H9 (cell line): ENCODE measurements around the gene PNLIP. TPM values are rescaled to one million over a fixed set of nuclear protein-coding genes. Genes with fewer than 3 reads are reported as not detected.

Source experiments
- DNase-seq: peaks from one replicate; pipeline ENCODE4 v3.0.0-alpha.2; 2017
- H2AFZ ChIP-seq: one replicate; pipeline ENCODE4 v1.6.1; 2013; ENCODE audit warnings: mild to moderate bottlenecking, low read length, control low read depth, moderate library complexity
- H2AK5ac ChIP-seq: 2 replicates; pipeline ENCODE4 v1.6.1; 2013; ENCODE audit warnings: low read length, control low read depth, mixed read lengths; ENCODE audit not compliant: insufficient read length
- H2BK120ac ChIP-seq: one replicate; pipeline ENCODE4 v1.6.1; 2013; ENCODE audit warnings: low read depth, mild to moderate bottlenecking, low read length, control low read depth, inconsistent platforms; ENCODE audit not compliant: poor library complexity, severe bottlenecking
- H2BK12ac ChIP-seq: 2 replicates; pipeline ENCODE4 v1.6.1; 2013; ENCODE audit warnings: low read length, control low read depth, mixed read lengths, low read depth; ENCODE audit not compliant: insufficient read length
- H2BK15ac ChIP-seq: 2 replicates; pipeline ENCODE4 v1.6.1; 2013; ENCODE audit warnings: low read depth, low read length, control low read depth
- H2BK20ac ChIP-seq: one replicate; pipeline ENCODE4 v1.6.1; 2013; ENCODE audit warnings: low read depth, mild to moderate bottlenecking, low read length, control low read depth, inconsistent platforms; ENCODE audit not compliant: poor library complexity, severe bottlenecking
- H2BK5ac ChIP-seq: 2 replicates; pipeline ENCODE4 v1.6.1; 2013; ENCODE audit warnings: low read length, control low read depth, mixed read lengths; ENCODE audit not compliant: insufficient read length
- H3K14ac ChIP-seq: 2 replicates; pipeline ENCODE4 v1.6.1; 2013; ENCODE audit warnings: low read length, control low read depth; ENCODE audit not compliant: insufficient read depth
- H3K18ac ChIP-seq: 2 replicates; pipeline ENCODE4 v1.6.1; 2013; ENCODE audit warnings: low read depth, mild to moderate bottlenecking, mixed read lengths, low read length, control low read depth; ENCODE audit not compliant: insufficient read length
- H3K23ac ChIP-seq: 2 replicates; pipeline ENCODE4 v1.6.1; 2013; ENCODE audit warnings: low read length, control low read depth, mixed read lengths, low read depth; ENCODE audit not compliant: insufficient read length
- H3K23me2 ChIP-seq: 2 replicates; pipeline ENCODE4 v1.6.1; 2013; ENCODE audit warnings: low read depth, mild to moderate bottlenecking, mixed read lengths, low read length, control low read depth; ENCODE audit not compliant: insufficient read length, poor library complexity, severe bottlenecking
- H3K27ac ChIP-seq: 2 replicates; pipeline ENCODE4 v1.5.1; 2013; ENCODE audit warnings: low read length, control low read depth, mixed read lengths, low read depth; ENCODE audit not compliant: insufficient read length
- H3K27me3 ChIP-seq: 2 replicates; pipeline ENCODE4 v1.6.1; 2013; ENCODE audit warnings: low read length, control low read depth, inconsistent platforms; ENCODE audit not compliant: insufficient read depth
- H3K4ac ChIP-seq: 2 replicates; pipeline ENCODE4 v1.6.1; 2013; ENCODE audit warnings: low read depth, mild to moderate bottlenecking, control low read depth, inconsistent platforms, low read length, moderate library complexity
- H3K4me1 ChIP-seq: 2 replicates; pipeline ENCODE4 v1.6.1; 2013; ENCODE audit warnings: low read length, control low read depth, inconsistent platforms; ENCODE audit not compliant: insufficient read depth
- H3K4me2 ChIP-seq: 2 replicates; pipeline ENCODE4 v1.6.1; 2013; ENCODE audit warnings: low read length, control low read depth, mixed read lengths; ENCODE audit not compliant: insufficient read length, insufficient read depth
- H3K56ac ChIP-seq: 2 replicates; pipeline ENCODE4 v1.6.1; 2013; ENCODE audit warnings: low read depth, mild to moderate bottlenecking, mixed read lengths, low read length, control low read depth; ENCODE audit not compliant: insufficient read length
- H3K79me1 ChIP-seq: 2 replicates; pipeline ENCODE4 v1.6.1; 2013; ENCODE audit warnings: low read depth, mild to moderate bottlenecking, moderate library complexity, low read length, control low read depth, inconsistent platforms; ENCODE audit not compliant: insufficient read depth, poor library complexity, severe bottlenecking
- H3K79me2 ChIP-seq: 2 replicates; pipeline ENCODE4 v1.6.1; 2013; ENCODE audit warnings: low read length, control low read depth, inconsistent platforms; ENCODE audit not compliant: insufficient read depth
- H3K9ac ChIP-seq: 2 replicates; pipeline ENCODE4 v1.6.1; 2013; ENCODE audit warnings: low read length, control low read depth, mixed read lengths; ENCODE audit not compliant: insufficient read length; ENCODE audit errors: extremely low read depth
- H3K9me3 ChIP-seq: one replicate; pipeline ENCODE4 v1.6.1; 2013; ENCODE audit warnings: low read depth, low read length, inconsistent platforms; ENCODE audit not compliant: control insufficient read depth
- H3T11ph ChIP-seq: one replicate; pipeline ENCODE4 v1.6.1; 2013; ENCODE audit warnings: mild to moderate bottlenecking, low read length, control low read depth, inconsistent platforms
- H4K20me1 ChIP-seq: one replicate; pipeline ENCODE4 v1.6.1; 2013; ENCODE audit not compliant: control insufficient read depth, insufficient read length, insufficient read depth
- H4K5ac ChIP-seq: 2 replicates; pipeline ENCODE4 v1.6.1; 2013; ENCODE audit warnings: low read depth, mild to moderate bottlenecking, mixed read lengths, low read length, control low read depth; ENCODE audit not compliant: insufficient read length
- H4K8ac ChIP-seq: replicated peaks from 2 replicates; pipeline ENCODE4 v1.6.1; 2013; ENCODE audit warnings: low read length, control low read depth, mixed read lengths, low read depth; ENCODE audit not compliant: insufficient read length
- H4K91ac ChIP-seq: 2 replicates; pipeline ENCODE4 v1.6.1; 2013; ENCODE audit warnings: low read depth, mild to moderate bottlenecking, moderate library complexity, mixed read lengths, low read length, control low read depth; ENCODE audit not compliant: insufficient read length
- H3K27ac Mint-ChIP-seq, 3 experiments: 2 replicates in 2 of 3; 3 replicates in 1 of 3; pipeline ENCODE4 v1.8.0; 2020 to 2021; ENCODE audit warnings: mixed read lengths in 3 of 3, mild to moderate bottlenecking in 1 of 3, moderate library complexity in 1 of 3
- H3K27me3 Mint-ChIP-seq: 2 replicates; pipeline ENCODE4 v1.8.0; 2021; ENCODE audit warnings: low read depth, mild to moderate bottlenecking, moderate library complexity, mixed read lengths
- H3K36me3 Mint-ChIP-seq, 3 experiments: 2 replicates in 2 of 3; 3 replicates in 1 of 3; pipeline ENCODE4 v1.8.0; 2020 to 2021; ENCODE audit warnings: low read depth in 3 of 3, mixed read lengths in 3 of 3; ENCODE audit not compliant: insufficient read depth in 1 of 3
- H3K4me1 Mint-ChIP-seq, 2 experiments: 2 replicates each; pipeline ENCODE4 v1.8.0; 2020; ENCODE audit warnings: mixed read lengths in 2 of 2
- H3K4me3 Mint-ChIP-seq, 2 experiments: 2 replicates in 1 of 2; 3 replicates in 1 of 2; pipeline ENCODE4 v1.8.0; 2020 to 2021; ENCODE audit warnings: mild to moderate bottlenecking in 2 of 2, mixed read lengths in 2 of 2, moderate library complexity in 1 of 2
- H3K9me3 Mint-ChIP-seq, 2 experiments: 2 replicates in 1 of 2; 3 replicates in 1 of 2; pipeline ENCODE4 v1.8.0; 2020; ENCODE audit warnings: mild to moderate bottlenecking in 2 of 2, mixed read lengths in 2 of 2, moderate library complexity in 1 of 2
- CTCF ChIP-seq: fragments of 200-600 bp; sonication (generic); conservative IDR thresholded peaks from 3 replicates; pipeline ENCODE4 v1.8.0; 2021; ENCODE audit warnings: antibody characterized with exemption, mild to moderate bottlenecking
- WGBS: extraction: QIAGEN DNeasy Blood & Tissue Kit; methylation state at CpG from one replicate; pipeline ENCODE4 v1.1.7; 2013; ENCODE audit warnings: missing lambda C conversion rate, low lambda C conversion rate, mixed read lengths; ENCODE audit not compliant: insufficient read length; ENCODE audit errors: extremely low coverage; 5-methylcytosine and 5-hydroxymethylcytosine counted together
- total RNA-seq: library from RNA; stranded (reverse); gene quantifications from 2 replicates; pipeline ENCODE4 v1.2.1, GENCODE V29; 2021

The PNLIP gene
- total RNA-seq, 1 experiment from 2014 or later = not detected

DNA sequence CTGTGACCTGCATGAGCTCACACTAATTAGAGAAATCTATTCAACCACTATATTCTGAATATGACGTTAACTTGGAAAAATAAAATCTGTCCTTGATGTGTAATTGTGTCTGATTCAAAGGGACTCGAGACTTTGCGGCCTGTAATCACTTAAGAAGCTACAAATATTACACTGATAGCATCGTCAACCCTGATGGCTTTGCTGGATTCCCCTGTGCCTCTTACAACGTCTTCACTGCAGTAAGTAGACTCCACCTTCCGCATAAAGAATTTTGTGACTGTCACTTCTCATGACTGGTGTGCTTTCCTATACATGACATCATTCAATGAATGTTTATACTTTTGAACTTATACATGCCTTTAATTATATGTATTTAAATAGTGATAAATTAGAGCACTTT, 10.1 kb downstream of the PNLIP start:
- no peak overlapping the region for H2BK20ac ChIP-seq
- H3K4me2 ChIP-seq = no peak overlapping the region
- no peaks in the 10 kb centered on the region for H3K79me1 ChIP-seq
- Mint-ChIP-seq H3K27me3 (no peaks in the 10 kb centered on the region), H3K27ac (no peak overlapping the region; a peak in 1 of 7 replicates), H3K4me1 (peaks cover 16 to 17% of the 10 kb centered on the region in 2 experiments), H3K9me3 (no peaks in the 10 kb centered on the region; a peak in 1 of 5 replicates), H3K36me3 (no peaks in the 10 kb centered on the region), H3K4me3 (no peak overlapping the region)
- H3T11ph ChIP-seq = no peak overlapping the region
- no CpG with 5 or more reads among the region's 6 CpGs for WGBS
- no peaks in the 10 kb centered on the region for H3K79me2 ChIP-seq
- H2BK120ac ChIP-seq = no peak overlapping the region
- H4K8ac ChIP-seq = no peak overlapping the region
- no peak overlapping the region for H2BK12ac ChIP-seq
- no peak overlapping the region for H3K14ac ChIP-seq
- H2AK5ac ChIP-seq = no peak overlapping the region
- H3K27me3 ChIP-seq = no peaks in the 10 kb centered on the region
- H4K20me1 ChIP-seq = no peaks in the 10 kb centered on the region
- H3K4ac ChIP-seq = no peak overlapping the region
- no peak overlapping the region for H4K91ac ChIP-seq
- H3K4me1 ChIP-seq = no peaks in the 10 kb centered on the region; the same call in 1 of the 2 replicates
- H3K23ac ChIP-seq = no peak overlapping the region
- no peak overlapping the region for H4K5ac ChIP-seq
- H3K18ac ChIP-seq = no peak overlapping the region
- H3K23me2 ChIP-seq = no peaks in the 10 kb centered on the region
- DNase-seq = no peak
- H3K56ac ChIP-seq = no peak overlapping the region
- no peak overlapping the region for H2BK15ac ChIP-seq
- no peak overlapping the region for H2AFZ ChIP-seq
- H3K9ac ChIP-seq = no peak overlapping the region
- H3K27ac ChIP-seq = no peak overlapping the region
- no peak for TF ChIP-seq CTCF
- H2BK5ac ChIP-seq = no peak overlapping the region
- H3K9me3 ChIP-seq = no peaks in the 10 kb centered on the region
